Measurements from ENCODE around the gene INPP5E.

Gene INPP5E

DNA sequence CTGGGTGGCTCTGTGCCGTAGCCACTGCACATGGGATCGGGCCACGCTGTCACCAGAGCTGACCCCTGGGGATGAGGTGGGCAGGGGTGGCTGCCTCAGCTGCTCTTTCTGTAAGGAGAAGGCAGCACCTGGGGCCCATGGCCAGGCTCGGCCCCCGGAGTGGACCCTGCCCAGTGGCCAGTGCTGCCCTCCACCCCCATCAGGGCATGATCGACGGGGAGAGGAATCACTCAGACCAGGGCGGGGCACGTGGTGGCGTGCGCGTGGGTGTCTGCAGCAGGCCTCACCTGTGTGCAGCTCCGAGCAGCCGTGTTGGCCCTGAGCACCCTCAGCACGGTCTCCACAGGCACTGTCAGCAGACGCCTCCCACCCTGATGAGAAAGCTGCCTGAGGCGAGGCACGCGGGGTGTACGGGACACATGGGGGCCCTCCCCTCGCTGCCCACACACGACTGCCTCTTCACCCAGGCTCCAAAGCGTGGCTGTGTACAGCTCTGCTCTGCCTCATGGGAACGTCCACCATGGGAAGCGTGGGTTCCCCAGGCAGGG, 57.6 kb downstream of the INPP5E start:
- no peak for DNase-seq (ENCODE audit: low spot score)

- no peak for DNase-seq (ENCODE audit: low spot score)
These were observed 58.3 kb downstream of the INPP5E start for GRCh38 chr9:136381311-136381710.

DNA sequence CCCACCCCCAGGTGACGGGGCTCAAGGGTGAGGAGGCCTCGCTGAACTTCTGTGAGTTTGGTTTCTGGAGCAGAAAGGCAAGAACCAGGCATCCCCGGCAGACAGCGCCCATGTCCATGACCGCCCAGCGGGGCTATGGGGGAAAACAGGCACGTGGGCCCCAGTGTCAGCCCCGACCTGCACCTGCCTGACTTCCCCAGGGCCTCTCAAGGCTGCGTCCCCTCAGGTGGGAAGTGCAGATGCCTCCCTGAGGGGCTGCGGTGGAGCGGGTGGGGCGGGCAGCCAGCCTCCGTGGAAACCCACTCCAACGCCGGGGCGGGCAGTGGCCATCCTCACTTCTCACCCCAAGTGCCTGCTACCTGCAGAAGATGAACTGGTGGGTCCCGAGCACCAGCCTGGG, 59.3 kb downstream of the INPP5E start:
- DNase-seq (ENCODE audit: low spot score) = no peak

DNA sequence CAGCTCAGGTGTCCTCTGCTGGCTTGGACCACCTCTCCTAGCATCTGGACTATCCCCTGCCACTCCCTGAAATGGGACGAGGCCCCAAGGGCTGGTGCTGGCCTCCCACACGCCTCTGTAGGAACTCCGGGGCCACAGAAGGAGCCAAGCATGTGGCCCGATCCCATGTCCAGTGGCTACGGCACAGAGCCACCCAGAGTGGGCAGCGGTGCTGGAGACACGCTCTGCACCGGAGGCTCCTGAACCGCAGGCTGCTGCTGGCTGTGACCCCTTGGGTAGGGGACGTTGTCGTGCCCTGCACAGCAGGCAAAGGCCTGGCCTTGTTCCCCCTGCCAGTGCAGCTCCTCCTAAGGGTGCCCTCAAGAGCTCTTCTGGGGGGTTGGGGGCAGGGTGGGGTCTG, 59.8 kb downstream of the INPP5E start:
- DNase-seq (ENCODE audit: low spot score) = no peak

DNA sequence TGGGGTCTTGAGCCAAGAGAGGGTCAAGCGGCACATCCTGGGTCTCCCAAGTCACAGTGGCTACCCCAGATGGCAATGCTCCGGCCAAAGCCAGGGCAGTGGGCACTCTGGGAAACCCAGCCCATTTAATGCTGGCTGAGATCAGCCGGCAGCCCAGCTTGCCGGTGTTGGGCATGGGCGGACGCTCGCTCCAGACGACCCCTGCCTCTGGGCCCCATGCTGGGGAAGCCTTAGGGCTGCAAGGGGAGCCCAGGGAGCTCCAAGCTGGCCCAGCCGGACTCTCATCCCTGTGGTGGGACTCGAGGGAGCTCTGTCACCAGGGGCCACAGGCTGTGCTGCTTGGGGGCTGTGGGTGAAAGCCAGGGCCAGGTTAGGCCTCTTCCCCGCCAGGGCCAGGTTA, 60.2 kb downstream of the INPP5E start:
- DNase-seq (ENCODE audit: low spot score) = no peak

- DNase-seq (ENCODE audit: low spot score) = no peak
These were observed 60.7 kb downstream of the INPP5E start for GRCh38 chr9:136379003-136379287.

All from HuH-7 (cell line).